KBM-7 (cell line): ENCODE results near the gene DBX2.
A peak's percentile ranks its signal among the peaks of the same experiment; 100 is the strongest.
"Not testable (repeated sequence)": the region's sequence is repeated elsewhere in the genome, so short reads cannot be mapped to it uniquely, and the experiment has no call there.

Experiments
- DNase-seq: peaks from one replicate; pipeline ENCODE4 v3.0.0-alpha.2; 2015
- in situ Hi-C: fragments of 300-500 bp; cut with MboI; formaldehyde crosslinking; loops from 2 replicates; pipeline ENCODE4 v1.14.3; 2020; ENCODE audit warnings: low sequenced_read_pairs, low pct_unique_long_range_greater_than_20kb, mixed read lengths

Gene DBX2

DNA sequence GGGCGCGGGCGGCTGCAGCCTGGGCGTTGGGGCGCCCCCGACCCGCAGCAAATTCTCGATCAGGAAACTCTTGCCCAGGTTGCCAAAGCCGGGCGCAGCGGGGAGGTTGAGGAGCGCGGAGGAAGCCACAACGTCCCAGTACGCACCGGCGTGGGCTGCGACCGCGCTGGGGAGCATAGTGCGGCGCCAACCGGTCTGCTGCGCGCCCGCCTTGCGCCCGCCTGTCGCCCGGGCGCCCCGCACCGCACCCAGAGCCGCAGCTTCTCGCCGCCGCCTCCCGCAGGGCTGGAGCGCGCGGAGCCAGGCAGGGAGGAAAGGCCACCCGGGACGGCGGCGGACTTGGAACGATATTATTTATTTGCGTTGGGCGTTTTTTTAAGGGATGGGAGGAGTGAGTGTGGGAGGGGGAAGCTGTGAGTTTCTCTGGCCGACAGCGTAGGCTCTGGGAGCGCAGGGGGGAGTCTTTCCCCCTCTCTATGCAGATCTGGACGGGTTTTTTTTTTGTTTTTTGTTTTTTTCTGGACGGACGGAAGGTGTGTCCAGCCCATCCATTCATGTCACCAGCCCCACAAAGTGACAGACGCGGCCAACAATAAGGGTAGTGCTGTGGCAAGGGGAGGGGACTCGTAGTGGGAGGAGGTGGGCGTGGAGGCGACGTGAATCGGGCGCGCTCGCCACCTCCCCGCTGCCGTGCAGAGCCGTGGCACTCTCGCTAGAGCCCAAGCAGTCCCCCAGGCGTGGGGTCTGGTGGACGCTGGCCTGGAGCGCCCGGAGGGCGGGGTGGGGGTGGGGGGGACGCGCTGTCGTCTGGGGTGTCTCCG lies at the start of gene DBX2:
TSS of gene DBX2 (minus strand) at position 349 of the 821 bp plus-strand sequence. CDS start at position 177, 172 bp downstream.
- in situ Hi-C loops: no loop called here
- peak; percentile 9 for DNase-seq

DNA sequence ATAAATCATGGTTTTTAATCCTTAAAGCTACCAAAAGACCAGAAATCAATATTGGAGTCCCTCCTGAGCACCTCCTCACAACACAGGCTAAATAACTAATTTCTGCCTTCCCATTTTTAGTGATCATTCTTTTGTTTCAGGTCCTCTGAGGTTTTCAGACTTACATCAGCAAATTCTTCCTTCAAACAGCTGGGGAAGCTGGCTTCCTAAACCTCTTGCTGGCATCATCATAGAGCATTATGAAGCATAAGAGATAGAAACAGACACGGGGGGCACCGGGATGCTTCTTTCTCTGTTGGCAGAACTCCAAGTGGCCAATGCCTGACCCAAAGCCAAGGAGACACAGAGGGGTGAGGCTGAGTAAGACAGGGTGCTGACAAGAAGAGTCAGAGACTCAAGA lies 47.9 kb upstream of the DBX2 start:
- in situ Hi-C loops: no loop called here

DNA sequence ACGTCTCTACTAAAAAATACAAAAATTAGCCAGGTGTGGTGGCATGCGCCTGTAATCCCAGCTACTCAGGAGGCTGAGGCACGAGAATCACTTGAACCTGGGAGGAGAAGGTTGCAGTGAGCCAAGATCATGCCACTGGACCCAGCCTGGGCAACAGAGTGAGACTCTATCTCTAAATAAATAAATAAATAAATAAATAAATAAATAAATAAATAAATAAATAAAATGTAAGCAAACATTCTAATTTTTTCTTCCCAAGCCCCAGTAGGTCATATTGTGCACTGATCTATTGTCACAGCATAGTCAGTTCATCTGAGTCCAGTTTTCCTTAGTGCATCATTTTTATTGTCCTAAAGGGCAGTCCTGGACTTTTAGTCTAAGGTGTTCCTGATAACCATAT lies 44.5 kb upstream of the DBX2 start:
- DNase-seq, in situ Hi-C loops: not testable (repeated sequence)

More for the DNA sequence above, 47.9 kb upstream of the DBX2 start:
- DNase-seq: no peak

DNA sequence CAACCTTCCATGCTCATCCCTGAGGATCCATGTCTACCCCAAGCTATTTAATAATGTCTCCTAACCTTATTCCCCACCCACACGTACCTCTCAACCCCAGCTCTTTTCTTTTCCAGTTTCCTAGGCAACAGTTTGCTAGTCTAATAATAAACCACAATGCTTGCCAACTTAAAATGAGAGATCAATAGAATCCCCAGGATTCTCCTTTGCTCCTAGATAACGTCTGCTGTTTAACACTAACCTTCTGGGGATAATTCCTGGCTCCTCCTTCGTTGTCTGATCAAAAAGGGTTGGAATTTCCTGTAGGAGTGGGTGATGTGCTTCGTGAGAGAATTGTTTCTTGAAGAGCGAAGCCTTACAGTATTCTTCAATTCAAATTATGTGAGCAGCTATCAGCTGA lies 42.2 kb upstream of the DBX2 start:
- no peak for DNase-seq
- in situ Hi-C loops: no loop called here

DNA sequence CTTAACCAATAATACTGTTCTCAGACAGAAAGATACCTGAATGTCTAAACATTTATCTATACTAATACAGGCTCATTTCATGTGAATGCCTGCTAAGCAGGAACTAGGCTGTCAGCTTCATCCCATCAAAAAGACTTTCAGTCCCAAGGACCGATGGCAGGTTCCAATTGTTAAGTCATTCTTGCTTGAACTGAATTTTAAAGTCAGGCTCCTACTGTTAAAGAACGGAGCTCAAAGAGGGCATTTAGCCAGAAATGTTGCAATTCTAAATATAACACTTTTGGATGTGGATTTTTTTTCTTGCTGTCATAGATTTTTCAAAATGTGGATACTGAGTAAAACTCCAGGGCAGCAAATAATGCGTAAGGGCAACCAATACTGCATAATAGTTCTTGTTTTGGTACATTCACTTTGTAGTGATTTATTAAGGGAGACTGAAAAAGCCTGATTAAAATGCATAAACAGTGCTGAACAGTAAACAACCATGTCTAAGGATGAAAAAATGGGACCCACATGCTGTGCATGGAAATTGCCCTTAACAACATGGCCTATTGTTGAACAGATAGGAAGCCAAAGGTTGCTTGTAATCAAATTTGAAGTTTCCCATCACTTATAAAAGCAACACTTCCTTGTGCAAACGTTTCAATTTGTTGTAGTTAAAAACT lies 38.6 kb upstream of the DBX2 start:
- no peak for DNase-seq
- in situ Hi-C loops: no loop called here

DNA sequence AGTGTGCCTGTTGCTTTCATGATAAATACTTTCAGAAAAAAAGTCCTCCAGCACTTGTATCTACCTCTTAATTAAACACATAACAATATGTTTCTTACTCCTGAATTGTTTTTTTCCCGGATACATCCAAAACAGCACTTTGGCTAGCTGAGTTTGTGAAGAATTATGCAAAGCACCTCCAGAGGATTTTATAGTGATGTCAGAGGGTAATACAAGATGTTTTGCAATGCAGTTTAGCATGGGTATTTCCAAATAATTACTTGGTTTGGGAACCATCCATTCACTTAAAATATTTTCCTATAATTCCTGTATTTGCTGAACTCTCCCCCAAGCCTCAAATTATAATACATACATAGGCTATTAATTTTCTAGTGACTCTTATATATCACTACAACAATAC lies 37.7 kb upstream of the DBX2 start:
- in situ Hi-C loops: no loop called here
- no peak for DNase-seq

DNA sequence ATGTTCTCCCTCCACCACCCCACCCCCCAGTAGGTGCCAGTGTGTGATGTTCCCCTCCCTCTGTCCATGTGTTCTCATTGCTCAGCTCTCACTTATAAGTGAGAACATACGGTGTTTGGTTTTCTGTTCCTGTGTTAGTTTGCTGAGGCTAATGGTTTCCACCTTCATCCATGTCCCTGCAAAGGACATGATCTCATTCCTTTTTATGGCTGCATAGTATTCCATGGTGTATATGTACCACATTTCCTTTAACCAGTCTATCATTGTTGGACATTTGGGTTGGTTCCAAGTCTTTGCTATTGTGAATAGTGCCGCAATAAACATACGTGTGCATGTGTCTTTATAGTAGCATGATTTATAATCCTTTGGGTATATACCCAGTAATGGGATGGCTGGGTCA lies 33.3 kb upstream of the DBX2 start:
- in situ Hi-C loops, DNase-seq: not testable (repeated sequence)

DNA sequence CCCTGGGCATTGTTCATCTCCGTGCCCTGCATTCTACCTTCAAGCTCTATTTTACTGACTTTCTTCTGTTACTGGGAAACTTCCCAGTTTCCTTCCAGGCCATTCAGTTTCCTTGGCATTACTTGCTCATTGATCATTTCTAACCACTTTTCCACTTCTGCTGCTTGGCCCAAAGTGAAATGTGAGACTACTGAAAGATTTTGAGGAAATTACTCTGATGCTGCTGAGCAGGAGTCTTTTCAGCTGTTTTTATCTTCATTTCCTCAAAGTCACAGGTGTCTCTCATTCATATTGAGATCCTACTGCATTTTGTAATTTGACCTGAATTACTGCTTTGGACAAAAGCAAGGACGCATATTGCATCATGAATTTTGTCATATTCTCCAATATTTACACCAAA lies 26.4 kb upstream of the DBX2 start:
- no peak for DNase-seq

DNA sequence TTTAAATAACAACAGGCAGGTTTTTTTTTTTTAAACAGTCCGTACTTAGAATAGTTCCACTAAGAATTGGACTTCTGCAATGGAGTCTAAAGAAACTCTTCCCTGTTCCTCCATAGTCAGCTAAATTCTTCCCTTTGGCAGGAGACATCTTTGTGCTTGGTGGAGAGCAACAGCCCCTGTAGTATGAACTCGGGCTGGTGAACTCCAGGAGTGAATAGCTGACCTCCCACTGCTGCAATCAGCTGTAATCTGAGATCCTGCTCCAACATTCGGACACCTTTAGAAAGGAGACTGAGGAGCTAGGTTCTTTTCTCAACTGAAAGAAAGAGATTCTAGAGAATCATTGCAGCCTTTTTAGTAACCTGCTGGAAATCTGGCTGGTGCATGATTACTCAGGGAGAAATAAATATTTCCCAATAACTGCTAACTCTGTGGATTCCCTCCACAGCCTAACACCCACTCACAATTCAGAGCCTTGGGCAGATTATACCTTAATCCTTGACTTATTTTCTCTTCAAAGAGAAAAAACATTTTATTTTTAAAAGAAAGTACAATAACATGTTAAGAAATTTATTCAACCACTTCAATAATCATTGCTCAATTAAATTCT lies 25.6 kb upstream of the DBX2 start:
- in situ Hi-C loops: no loop called here
- no peak for DNase-seq

More for the DNA sequence above, 26.4 kb upstream of the DBX2 start:
- in situ Hi-C loops: no loop called here

DNA sequence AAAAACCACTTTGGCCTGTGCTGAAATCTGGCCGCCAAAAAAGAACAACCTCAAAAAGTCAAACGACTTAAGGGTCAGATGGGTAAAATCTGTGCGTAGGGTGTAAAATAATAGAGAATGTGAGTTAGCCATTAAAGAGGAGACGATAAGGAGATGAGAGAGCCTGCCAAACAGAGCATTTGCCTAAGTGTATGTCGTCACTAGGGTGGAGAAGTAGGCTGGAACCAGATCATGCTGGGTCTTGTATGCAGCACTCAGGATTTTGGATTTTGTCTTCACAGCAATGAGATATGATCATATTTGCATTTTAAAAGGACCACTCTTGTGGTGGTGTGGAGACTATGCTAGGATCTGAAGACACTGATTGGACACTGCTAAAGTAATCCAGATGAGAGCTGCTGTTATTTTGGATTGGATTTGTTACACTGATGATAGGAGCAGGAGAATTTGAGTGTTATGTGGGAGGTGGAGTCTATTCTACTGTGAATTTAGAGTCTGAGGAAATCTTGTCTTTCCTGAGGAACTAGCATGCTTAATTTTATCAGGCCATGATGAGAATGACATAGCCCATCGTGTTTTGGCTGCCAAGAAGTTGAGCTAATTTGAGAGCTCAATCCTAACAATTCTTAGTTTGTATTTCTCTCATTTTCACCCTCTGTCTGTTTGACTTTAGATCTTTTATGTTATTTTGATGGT lies 24.8 kb upstream of the DBX2 start:
- DNase-seq: no peak
- in situ Hi-C loops: no loop called here

DNA sequence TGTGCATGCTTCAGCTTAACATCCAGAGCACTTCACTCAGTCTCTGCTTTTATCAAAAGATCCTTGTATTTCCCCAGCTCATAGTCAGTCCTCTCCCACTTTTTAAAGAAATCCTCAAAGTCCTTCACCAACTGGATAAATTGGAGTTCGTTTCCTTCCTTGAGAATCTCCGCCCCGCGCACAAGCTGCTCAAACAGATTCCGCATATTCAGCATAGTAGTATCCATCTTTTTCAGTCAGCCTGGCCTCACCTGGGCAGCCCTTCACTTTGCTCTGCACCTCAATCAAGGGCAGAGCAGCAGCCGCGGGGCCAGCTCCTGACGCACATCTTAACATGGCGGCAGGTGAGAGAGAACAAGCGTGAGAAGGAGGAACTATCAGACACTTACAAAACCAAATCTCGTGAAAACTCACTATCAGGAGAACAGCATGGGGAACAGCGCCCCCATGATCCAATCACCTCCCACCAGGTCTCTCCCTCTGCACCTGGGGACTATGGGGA lies 14.3 kb upstream of the DBX2 start:
- DNase-seq: no peak
- in situ Hi-C loops: no loop called here

DNA sequence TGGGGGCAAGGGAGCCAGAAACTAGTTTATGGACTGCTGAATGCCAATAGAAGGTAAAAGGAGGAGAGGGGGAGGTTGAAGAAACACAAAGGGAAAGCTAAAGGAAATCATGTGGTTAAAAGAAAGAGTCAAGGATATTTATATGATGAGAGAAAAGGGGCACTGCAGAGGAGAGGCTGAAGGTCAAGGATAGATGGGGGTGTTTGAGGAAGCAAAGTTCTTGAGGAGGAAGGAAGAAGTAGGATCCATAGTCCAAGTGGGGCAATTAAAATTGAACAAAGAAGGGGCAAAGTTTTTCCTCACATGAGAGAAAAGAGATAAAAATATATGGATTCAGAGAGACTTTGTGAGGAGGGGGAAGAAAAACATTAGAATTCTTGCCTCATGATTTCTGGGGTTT lies 10.1 kb upstream of the DBX2 start:
- DNase-seq: no peak
- in situ Hi-C loops: no loop called here

DNA sequence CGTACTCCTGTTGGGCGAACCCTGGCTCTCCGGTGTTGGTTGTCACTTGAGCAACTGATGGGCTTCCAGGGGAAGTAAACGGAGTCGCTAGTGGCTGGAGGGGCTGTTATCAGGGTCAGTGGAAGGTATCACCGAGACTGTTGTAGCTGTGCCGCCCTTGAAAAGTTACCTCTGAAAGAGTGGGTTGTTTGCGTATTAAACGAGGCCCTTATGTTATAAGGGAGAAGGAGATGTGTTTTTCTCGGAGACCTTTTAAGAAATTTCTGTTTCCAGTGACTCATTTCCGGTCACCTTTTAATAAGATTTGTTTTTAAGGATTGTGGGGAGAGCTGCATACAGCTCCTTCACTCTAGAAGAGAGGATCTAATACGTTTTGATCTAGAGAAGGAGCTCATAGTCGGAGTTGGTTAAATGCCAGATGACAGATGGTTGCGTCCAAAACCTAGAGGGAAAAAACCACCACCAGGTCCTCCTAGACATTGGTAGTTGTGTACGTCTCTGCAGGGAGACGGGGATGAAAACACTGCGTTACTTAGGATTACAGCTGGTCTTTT lies 750 bp upstream of the DBX2 start:
- in situ Hi-C loops: no loop called here
- DNase-seq: no peak

DNA sequence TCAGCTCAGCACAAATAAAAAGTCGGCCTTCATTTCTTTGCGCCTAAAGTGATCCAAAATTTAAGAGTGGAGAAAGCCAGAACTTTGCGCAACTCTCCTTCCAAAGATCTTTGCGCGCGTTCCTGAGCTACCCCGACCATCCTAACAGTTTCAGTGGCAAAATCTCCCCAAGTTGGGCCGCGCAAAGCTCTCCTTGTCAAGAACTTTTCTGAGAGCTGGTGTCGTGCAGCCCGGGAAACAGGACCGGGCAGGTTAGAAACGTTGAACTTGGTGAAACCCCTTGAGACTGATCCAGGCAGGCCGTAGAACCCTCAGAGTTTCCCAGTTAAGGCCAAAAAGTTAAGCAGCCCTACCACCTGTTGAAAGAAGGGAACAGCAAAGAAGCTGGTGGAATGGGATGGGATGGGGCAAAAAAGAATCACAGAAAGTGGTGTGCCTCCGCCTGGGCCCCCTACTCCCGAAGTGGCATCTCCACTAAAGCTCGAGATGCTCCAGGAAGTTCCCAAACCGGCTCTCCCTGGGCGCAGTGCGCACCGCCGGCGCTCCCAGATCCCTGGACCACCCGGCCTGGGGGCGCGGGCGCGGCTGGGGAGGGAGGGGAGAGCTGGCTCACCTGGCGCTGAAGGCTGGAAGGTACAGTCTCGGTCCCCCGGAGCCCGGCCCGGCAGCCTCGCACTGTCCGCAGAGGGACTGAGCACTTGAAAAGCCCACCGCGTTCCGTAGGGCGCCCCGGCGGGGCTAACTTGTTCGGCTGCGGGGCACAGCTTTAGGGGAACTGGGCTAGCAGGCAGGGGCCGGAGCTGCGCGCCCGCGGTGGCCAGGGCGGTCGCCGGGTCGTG lies 768 bp downstream of the DBX2 start:
- DNase-seq: no peak
- in situ Hi-C loops: no loop called here

DNA sequence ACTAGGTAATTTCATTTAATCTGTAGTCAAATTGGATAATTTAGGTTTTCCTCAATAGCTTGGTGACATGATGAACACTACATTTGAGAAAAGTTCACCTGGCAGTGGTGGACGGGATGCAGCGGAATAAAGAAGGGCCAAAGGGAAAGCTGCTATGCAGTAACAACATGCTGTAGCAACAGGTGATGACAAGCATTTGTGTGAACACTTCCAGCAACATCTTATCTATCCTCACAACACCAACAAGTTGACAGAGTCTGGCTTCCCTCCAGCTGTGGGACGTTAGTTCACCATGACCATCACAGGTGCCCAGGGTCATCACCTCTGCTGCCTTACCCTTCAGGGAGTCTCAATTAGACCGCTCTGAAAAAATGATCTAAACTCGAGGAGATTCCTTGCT lies 8.3 kb downstream of the DBX2 start:
- DNase-seq: no peak
- in situ Hi-C loops: no loop called here

DNA sequence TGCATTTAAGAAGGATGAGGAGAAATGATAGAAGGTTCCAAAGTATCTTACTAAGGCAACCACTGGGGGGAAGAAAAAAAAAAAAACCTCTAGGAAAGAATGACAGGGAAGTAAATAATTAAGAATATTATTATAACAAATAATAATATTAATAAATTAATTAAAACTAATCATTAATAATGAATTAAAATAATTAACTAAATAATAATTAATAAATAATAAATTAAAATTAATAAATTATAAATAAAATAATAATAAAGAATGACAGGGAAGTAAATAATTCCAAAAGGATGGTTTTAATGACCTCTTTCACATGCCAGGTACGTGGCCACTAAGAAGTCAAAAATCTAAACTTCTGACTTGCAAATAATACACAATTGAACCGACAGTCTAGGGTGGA lies 9.9 kb downstream of the DBX2 start:
- in situ Hi-C loops: no loop called here
- DNase-seq: no peak

DNA sequence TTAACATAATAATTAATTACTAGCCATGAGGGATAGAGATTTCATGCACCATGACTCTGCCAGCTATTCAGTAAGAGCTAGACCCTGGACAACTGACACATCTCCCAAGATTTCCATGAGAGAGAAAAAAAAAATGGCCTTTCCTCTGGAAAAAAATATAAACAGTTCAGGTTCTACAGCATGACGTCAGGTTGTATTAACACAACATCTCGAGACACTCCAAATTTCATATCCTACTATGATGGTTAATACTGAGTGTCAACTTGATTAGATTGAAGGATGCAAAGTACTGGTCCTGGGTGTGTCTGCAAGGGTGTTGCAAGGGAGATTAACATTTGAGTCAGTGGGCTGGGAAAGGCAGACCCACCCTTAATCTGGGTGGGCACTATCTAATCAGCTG lies 11.1 kb downstream of the DBX2 start:
- DNase-seq: no peak
- in situ Hi-C loops: no loop called here

DNA sequence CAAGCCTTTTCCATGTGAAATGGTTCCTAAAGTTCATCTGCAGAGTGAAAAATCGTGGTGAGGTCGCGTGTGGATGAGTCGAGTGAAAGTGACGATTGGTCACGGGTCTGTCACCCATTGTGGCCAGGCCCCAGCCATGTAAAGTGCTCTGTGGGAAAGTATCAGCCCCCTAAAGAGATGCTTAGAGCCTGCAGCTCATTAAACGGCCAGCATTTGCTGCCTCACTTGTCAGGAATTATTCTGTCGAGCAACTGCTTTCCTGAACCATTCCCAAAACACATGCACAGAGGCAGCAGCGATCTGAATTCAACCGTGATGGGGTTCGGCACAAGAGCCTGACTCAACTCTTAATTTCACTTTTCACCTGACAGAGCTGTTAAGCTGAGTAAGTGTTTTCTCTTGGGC lies 16.0 kb downstream of the DBX2 start:
- DNase-seq: no peak
- in situ Hi-C loops: no loop called here
